K562 (cell line): Measurements from ENCODE around the gene CMSS1. TPM values are rescaled to one million over a fixed set of nuclear protein-coding genes. Genes with fewer than 3 reads are reported as not detected.

Experiments
- BDP1 ChIP-seq: IDR thresholded peaks from 3 replicates; pipeline ENCODE4 v1.6.1; 2011; ENCODE audit not compliant: insufficient read length, insufficient read depth
- C11orf30 ChIP-seq: fragments of 450-650 bp; IDR thresholded peaks from 2 replicates; pipeline ENCODE4 v1.6.1; 2016; ENCODE audit warnings: low read depth, mild to moderate bottlenecking
- CCAR2 ChIP-seq: fragments of 200-400 bp; formaldehyde crosslinking; IDR thresholded peaks from 2 replicates; pipeline ENCODE4 v1.6.1; 2017; ENCODE audit warnings: mild to moderate bottlenecking, low read depth, low read length
- CREB1 ChIP-seq, 2 experiments: sonication (generic) in 1 of 2; formaldehyde crosslinking in 1 of 2; IDR thresholded peaks; 2 replicates each; pipeline versions ENCODE4 v1.6.1 to v1.8.0; 2012 to 2022; ENCODE audit warnings: inconsistent platforms in 1 of 2, mild to moderate bottlenecking in 1 of 2, missing genetic modification reagents in 1 of 2, moderate library complexity in 1 of 2
- CREM ChIP-seq: IDR thresholded peaks from 2 replicates; pipeline ENCODE4 v1.6.1; 2014; ENCODE audit warnings: antibody characterized with exemption, low read depth
- DIDO1 ChIP-seq: fragments of 450-650 bp; IDR thresholded peaks from 2 replicates; pipeline ENCODE4 v1.6.1; 2016; ENCODE audit warnings: low read depth, missing biosample characterization, missing genetic modification characterization
- FUS ChIP-seq: fragments of 200-400 bp; formaldehyde crosslinking; optimal IDR thresholded peaks from 2 replicates; pipeline ENCODE3; 2017; ENCODE audit warnings: low read depth, low read length
- GTF2A2 ChIP-seq: IDR thresholded peaks from 2 replicates; pipeline ENCODE4 v1.6.1; 2016; ENCODE audit warnings: mild to moderate bottlenecking, missing genetic modification characterization, missing compliant biosample characterization
- KLF10 ChIP-seq: fragments of 250-450 bp; sonication (Bioruptor Pico); IDR thresholded peaks from 2 replicates; pipeline ENCODE4 v1.6.1; 2021; ENCODE audit warnings: matching md5 sums
- MED1 ChIP-seq: sonication (generic); formaldehyde crosslinking; IDR thresholded peaks from 2 replicates; pipeline ENCODE4 v1.8.1; 2023; ENCODE audit warnings: missing genetic modification reagents, borderline replicate concordance
- MITF ChIP-seq: IDR thresholded peaks from 2 replicates; pipeline ENCODE4 v1.6.1; 2014; ENCODE audit warnings: antibody characterized with exemption
- NELFE ChIP-seq: IDR thresholded peaks from 2 replicates; pipeline ENCODE4 v1.6.1; 2011; ENCODE audit warnings: mild to moderate bottlenecking; ENCODE audit not compliant: insufficient read depth, insufficient read length
- POLR2B ChIP-seq: fragments of 450-650 bp; IDR thresholded peaks from 2 replicates; pipeline ENCODE4 v1.6.1; 2018; ENCODE audit warnings: low read depth; ENCODE audit not compliant: partially characterized antibody
- RAD21 ChIP-seq, 2 experiments: fragments of 250-450 bp in 1 of 2; fragments of 450-650 bp in 1 of 2; sonication (Bioruptor Pico) in 1 of 2; formaldehyde crosslinking in 1 of 2; IDR thresholded peaks in 1 of 2; conservative IDR thresholded peaks in 1 of 2; 2 replicates each; pipeline versions ENCODE4 v1.4.0 to v1.8.0; 2020 to 2022; ENCODE audit warnings: mild to moderate bottlenecking in 2 of 2, moderate library complexity in 1 of 2
- RCOR1 ChIP-seq, 2 experiments: IDR thresholded peaks; 2 replicates each; pipeline ENCODE4 v1.6.1; 2012; ENCODE audit warnings: low read depth in 2 of 2, low read length in 2 of 2, borderline replicate concordance in 1 of 2, improper control_type of control experiment in 1 of 2
- SIX5 ChIP-seq, 2 experiments: IDR thresholded peaks; 2 replicates each; pipeline ENCODE4 v1.6.1; 2011; ENCODE audit warnings: low read length in 2 of 2, borderline replicate concordance in 1 of 2, low read depth in 1 of 2, mild to moderate bottlenecking in 1 of 2, moderate library complexity in 1 of 2; ENCODE audit not compliant: insufficient read depth in 1 of 2
- TAL1 ChIP-seq: fragments of 450-650 bp; IDR thresholded peaks from 2 replicates; pipeline ENCODE4 v1.6.1; 2016; ENCODE audit warnings: mild to moderate bottlenecking
- TOE1 ChIP-seq, 2 experiments: fragments of 450-650 bp in 1 of 2; sonication (generic) in 1 of 2; formaldehyde crosslinking in 1 of 2; IDR thresholded peaks; 2 replicates each; pipeline versions ENCODE4 v1.7.1 to v1.8.0; 2016 to 2022; ENCODE audit warnings: borderline replicate concordance in 2 of 2, mild to moderate bottlenecking in 2 of 2, antibody characterized with exemption in 1 of 2, inconsistent platforms in 1 of 2, low read depth in 1 of 2, missing genetic modification reagents in 1 of 2, moderate library complexity in 1 of 2
- ZBED1 ChIP-seq: IDR thresholded peaks from 2 replicates; pipeline ENCODE4 v1.6.1; 2014
- ZBTB17 ChIP-seq: fragments of 450-650 bp; formaldehyde crosslinking; IDR thresholded peaks from 2 replicates; pipeline ENCODE4 v1.4.0; 2020; ENCODE audit warnings: mild to moderate bottlenecking
- ZNF324 ChIP-seq: fragments of 250-450 bp; sonication (Bioruptor Pico); IDR thresholded peaks from 2 replicates; pipeline ENCODE4 v1.4.0; 2020; ENCODE audit warnings: mild to moderate bottlenecking
- ZNF436 ChIP-seq: fragments of 250-450, 450-650 bp; sonication (Bioruptor Pico); formaldehyde crosslinking; IDR thresholded peaks from 2 replicates; pipeline ENCODE4 v1.7.0; 2020; ENCODE audit warnings: mild to moderate bottlenecking
- ZNF518B ChIP-seq: fragments of 250-450 bp; sonication (Bioruptor Pico); IDR thresholded peaks from 2 replicates; pipeline ENCODE4 v1.5.0; 2021; ENCODE audit warnings: mild to moderate bottlenecking, moderate library complexity
- ZNF589 ChIP-seq: fragments of 200-800 bp; sonication (Bioruptor generic); IDR thresholded peaks from 2 replicates; pipeline ENCODE4 v1.6.1; 2016; ENCODE audit warnings: low read depth, missing genetic modification characterization, missing compliant biosample characterization
- ZNF785 ChIP-seq: fragments of 250-450 bp; sonication (Bioruptor Pico); IDR thresholded peaks from 2 replicates; pipeline ENCODE4 v1.4.0; 2020; ENCODE audit warnings: mild to moderate bottlenecking
- polyA plus RNA-seq, 8 experiments: library from polyadenylated mRNA; depleted of rRNA in 4 of 8; stranded (reverse) in 5 of 8; unstranded in 3 of 8; fragments of >200 nt; fragmentation: Nextera tagmentation in 2 of 8; fragmentation: Illumina TruSeq in 1 of 8; extraction: Ambion mirVana in 2 of 8; extraction: Trizol in 1 of 8; gene quantifications; 2 replicates each; pipeline versions ENCODE4 v1.2.1 to v1.2.3, GENCODE V29; 2011 to 2014; ENCODE audit warnings: inconsistent platforms in 1 of 8, missing spikeins in 1 of 8
- total RNA-seq, 7 experiments: library from RNA; depleted of rRNA in 6 of 7; stranded (reverse); fragments of >200 nt in 6 of 7; fragmentation: Illumina TruSeq in 2 of 7; extraction: Trizol in 2 of 7; gene quantifications; 2 replicates each; pipeline versions ENCODE4 v1.2.1 to v1.2.3, GENCODE V29; 2011 to 2021; ENCODE audit warnings: low replicate concordance in 1 of 7

The CMSS1 gene
- total and polyA plus RNA-seq, 9 of the 15 experiments (the other 6 are each of a cell fraction or from before 2014, with no cell fraction given): 46.9 to 109 (median 72.3) TPM

GRCh38 chr3:99817437-99818240 lies at the start of gene CMSS1 (continued):
- TF ChIP-seq NELFE (no peak), TOE1 (IDR thresholded peaks at IDR 0.05; ENCODE audit: borderline replicate concordance) (peak; percentile 81), TOE1 (CRISPR knock-in tag; IDR thresholded peaks at IDR 0.05; ENCODE audit: borderline replicate concordance, low read depth) (no peak), ZNF324 (CRISPR knock-in tag) (no peak), RCOR1 (IDR thresholded peaks at IDR 0.05; ENCODE audit: borderline replicate concordance in 1 of 2, low read depth in 2 of 2, low read length in 2 of 2) (no peak), ZNF436 (no peak), CREM (peak; percentile 96), RAD21 (CRISPR knock-in tag; conservative IDR thresholded peaks at IDR 0.05 in 1 of 2, IDR thresholded peaks at IDR 0.05 in 1 of 2) (no peak), ZNF785 (no peak), GTF2A2 (no peak), FUS (no peak), TAL1 (no peak), MITF (no peak), ZNF589 (peak; percentile 78; the same call in 1 of the 2 replicates), BDP1 (no peak), CCAR2 (no peak), ZBTB17 (CRISPR knock-in tag) (no peak), SIX5 (IDR thresholded peaks at IDR 0.05; ENCODE audit: borderline replicate concordance in 1 of 2, insufficient read depth in 1 of 2, low read depth in 1 of 2, low read length in 2 of 2) (no peak), MED1 (CRISPR knock-in tag) (no peak), ZBED1 (no peak), KLF10 (no peak), POLR2B (peak; percentile 54), C11orf30 (peak; percentile 95), CREB1 (IDR thresholded peaks at IDR 0.05) (peak; percentile 89), CREB1 (CRISPR knock-in tag; IDR thresholded peaks at IDR 0.05) (peak; percentile 94), ZNF518B (CRISPR knock-in tag) (no peak), DIDO1 (tag) (peak; percentile 76)
